CD8-positive, alpha-beta memory T cell (primary cell): ENCODE results near the gene HTR3B. TPM values are rescaled to one million over a fixed set of nuclear protein-coding genes. Genes with fewer than 3 reads are reported as not detected.
"Not testable (repeated sequence)": the region's sequence is repeated elsewhere in the genome, so short reads cannot be mapped to it uniquely, and the experiment has no call there.

Experiments
- CTCF ChIA-PET: fragments of 350-600 bp; sonication (Branson Sonifier 250); formaldehyde crosslinking; loops from one replicate; lab custom pipeline; 2021; ENCODE audit warnings: antibody characterized with exemption; lab: Charles Lee
- POLR2A ChIA-PET: fragments of 350-600 bp; sonication (Branson Sonifier 250); formaldehyde crosslinking; loops from one replicate; lab custom pipeline; 2021; ENCODE audit warnings: antibody characterized with exemption; lab: Charles Lee
- DNase-seq, 5 donors: peaks; one replicate each; pipeline versions ENCODE4 v3.0.0 to v3.0.0-alpha.2; 2020 to 2022; ENCODE audit warnings: mixed read lengths in 1 of 5
- H3K27ac ChIP-seq: one replicate; pipeline ENCODE4 v1.7.0; 2013; ENCODE audit warnings: low read depth, mild to moderate bottlenecking, low read length, moderate library complexity
- H3K27me3 ChIP-seq: 2 replicates; pipeline ENCODE4 v1.7.0; 2013; ENCODE audit warnings: low read length, mild to moderate bottlenecking; ENCODE audit not compliant: insufficient read depth, poor library complexity, severe bottlenecking
- H3K36me3 ChIP-seq: 2 replicates; pipeline ENCODE4 v1.7.0; 2013; ENCODE audit warnings: mild to moderate bottlenecking, low read length, moderate library complexity; ENCODE audit not compliant: insufficient read depth
- H3K4me1 ChIP-seq: 2 replicates; pipeline ENCODE4 v1.7.0; 2013; ENCODE audit warnings: mild to moderate bottlenecking, low read length, moderate library complexity; ENCODE audit not compliant: insufficient read depth
- H3K4me3 ChIP-seq: 2 replicates; pipeline ENCODE4 v1.7.0; 2013; ENCODE audit warnings: mild to moderate bottlenecking, low read length
- H3K9me3 ChIP-seq: 2 replicates; pipeline ENCODE4 v1.7.0; 2013; ENCODE audit warnings: mild to moderate bottlenecking, low read length
- H3K27ac Mint-ChIP-seq, 8 donors: one replicate each; pipeline ENCODE4 v1.8.0; 2020 to 2021; ENCODE audit warnings: mixed read lengths in 8 of 8, mild to moderate bottlenecking in 6 of 8, inconsistent platforms in 3 of 8, moderate library complexity in 3 of 8
- H3K27me3 Mint-ChIP-seq, 2 donors: one replicate each; pipeline ENCODE4 v1.8.0; 2020 to 2021; ENCODE audit warnings: mixed read lengths in 2 of 2, mild to moderate bottlenecking in 1 of 2, moderate library complexity in 1 of 2
- H3K36me3 Mint-ChIP-seq, 3 donors: one replicate each; pipeline ENCODE4 v1.8.0; 2020 to 2021; ENCODE audit warnings: mixed read lengths in 3 of 3, inconsistent platforms in 1 of 3, mild to moderate bottlenecking in 1 of 3
- H3K4me1 Mint-ChIP-seq, 3 donors: one replicate each; pipeline ENCODE4 v1.8.0; 2020 to 2021; ENCODE audit warnings: mixed read lengths in 3 of 3, inconsistent platforms in 1 of 3, mild to moderate bottlenecking in 1 of 3
- H3K4me3 Mint-ChIP-seq, 7 donors: one replicate each; pipeline ENCODE4 v1.8.0; 2020 to 2021; ENCODE audit warnings: mixed read lengths in 7 of 7, mild to moderate bottlenecking in 6 of 7, moderate library complexity in 4 of 7, inconsistent platforms in 2 of 7
- H3K9me3 Mint-ChIP-seq, 5 donors: one replicate each; pipeline ENCODE4 v1.8.0; 2020 to 2022; ENCODE audit warnings: mixed read lengths in 5 of 5, mild to moderate bottlenecking in 3 of 5, moderate library complexity in 2 of 5, inconsistent platforms in 1 of 5
- polyA plus RNA-seq: library from polyadenylated mRNA; unstranded; fragments of 300-500 nt; fragmentation: Illumina TruSeq; gene quantifications from one replicate; pipeline ENCODE4 v1.2.3, GENCODE V29; 2021
- total RNA-seq, 2 experiments: library from RNA; stranded (reverse); gene quantifications; one replicate each; pipeline ENCODE4 v1.2.3, GENCODE V29; 2021

Gene HTR3B
- total and polyA plus RNA-seq, 3 experiments from 2014 or later: not detected

GRCh38 chr11:113932788-113933187 is 28.2 kb downstream of the HTR3B start:
- Histone ChIP-seq H3K36me3 (no peaks in the 10 kb centered on the region), H3K4me1 (no peaks in the 10 kb centered on the region), H3K27me3 (no peaks in the 10 kb centered on the region), H3K4me3 (no peak overlapping the region), H3K27ac (no peak overlapping the region), H3K9me3 (no peaks in the 10 kb centered on the region)
- CTCF ChIA-PET: no interaction called here
- H3K27me3 Mint-ChIP-seq: peaks cover 23 to 47% of the 10 kb centered on the region in 2 donors
- POLR2A ChIA-PET: no interaction called here
- no peak for DNase-seq
- no peaks in the 10 kb centered on the region for H3K36me3 Mint-ChIP-seq
- H3K4me1 Mint-ChIP-seq: peaks cover 5 to 9% (median 9%) of the 10 kb centered on the region in 3 donors
- no peak overlapping the region for H3K27ac Mint-ChIP-seq
- H3K9me3 Mint-ChIP-seq: no peaks in the 10 kb centered on the region
- H3K4me3 Mint-ChIP-seq: no peak overlapping the region

DNA sequence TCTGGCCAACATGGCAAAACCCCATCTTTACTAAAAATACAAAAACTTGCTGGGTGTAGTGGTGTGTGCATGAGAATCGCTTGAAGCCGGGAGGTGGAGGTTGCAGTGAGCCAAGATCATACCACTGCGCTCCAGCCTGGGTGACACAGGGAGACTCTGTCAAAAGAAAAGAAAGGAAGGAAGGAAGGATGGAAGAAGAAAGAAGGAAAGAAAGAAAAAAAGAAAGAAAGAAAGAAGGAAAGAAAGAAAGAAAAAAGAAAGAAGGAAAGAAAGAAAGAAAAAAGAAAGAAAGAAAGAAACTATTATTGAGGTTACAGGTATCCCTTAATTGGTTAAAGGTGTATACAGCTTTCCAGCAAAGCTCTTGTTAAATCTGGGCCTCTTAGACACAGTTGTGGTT is 29.6 kb downstream of the HTR3B start:
- H3K27me3 Mint-ChIP-seq: peaks cover 18 to 41% of the 10 kb centered on the region in 2 donors
- H3K9me3 Mint-ChIP-seq, H3K27ac ChIP-seq, H3K27me3 ChIP-seq, H3K4me3 Mint-ChIP-seq, CTCF ChIA-PET, H3K4me3 ChIP-seq, H3K36me3 Mint-ChIP-seq, H3K36me3 ChIP-seq, DNase-seq, H3K9me3 ChIP-seq, H3K27ac Mint-ChIP-seq, H3K4me1 Mint-ChIP-seq, POLR2A ChIA-PET, H3K4me1 ChIP-seq: not testable (repeated sequence)

- no peaks in the 10 kb centered on the region for H3K36me3 ChIP-seq
- no peak overlapping the region for H3K4me3 ChIP-seq
- Mint-ChIP-seq H3K27ac (peak overlapping the region in 1 of 8 donors; percentile 14), H3K4me1 (peaks cover 5 to 9% (median 9%) of the 10 kb centered on the region in 3 donors), H3K27me3 (peaks cover 16 to 41% of the 10 kb centered on the region in 2 donors), H3K36me3 (peaks cover 0 to 2% (median 0%) of the 10 kb centered on the region in 3 donors), H3K9me3 (no peaks in the 10 kb centered on the region), H3K4me3 (no peak overlapping the region)
- no peaks in the 10 kb centered on the region for H3K27me3 ChIP-seq
- no peak for DNase-seq
- H3K9me3 ChIP-seq: no peaks in the 10 kb centered on the region
- ChIA-PET CTCF (no interaction called here), POLR2A (no interaction called here)
- H3K4me1 ChIP-seq: no peaks in the 10 kb centered on the region
- H3K27ac ChIP-seq: no peak overlapping the region
These were observed 30.2 kb downstream of the HTR3B start for GRCh38 chr11:113934761-113935160.

DNA sequence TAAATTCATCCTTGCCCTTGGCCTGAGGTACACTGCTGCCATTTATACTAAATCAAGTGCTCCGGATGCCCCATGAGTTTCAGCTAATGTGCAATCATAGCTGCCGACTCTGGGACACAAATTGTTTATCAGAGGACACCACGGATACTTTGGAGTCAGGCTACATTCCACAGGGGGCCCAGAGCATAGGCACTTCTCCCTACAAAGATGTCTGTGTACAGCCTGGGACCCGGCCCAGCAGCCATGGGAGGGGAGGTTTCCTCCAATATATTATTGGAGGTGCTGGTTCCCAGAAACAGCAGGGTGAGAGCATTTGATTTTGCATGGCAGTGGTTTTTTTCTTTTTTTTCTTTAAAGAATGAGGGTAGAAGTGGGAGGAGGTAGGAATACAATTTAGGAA is 31.3 kb downstream of the HTR3B start:
- H3K36me3 ChIP-seq: no peaks in the 10 kb centered on the region
- H3K27ac Mint-ChIP-seq: no peak overlapping the region
- POLR2A ChIA-PET: no interaction called here
- no peaks in the 10 kb centered on the region for H3K9me3 Mint-ChIP-seq
- H3K4me3 ChIP-seq: no peak overlapping the region
- no peak overlapping the region for H3K27ac ChIP-seq
- no peak for DNase-seq
- H3K4me3 Mint-ChIP-seq: no peak overlapping the region
- no peaks in the 10 kb centered on the region for H3K9me3 ChIP-seq
- H3K27me3 Mint-ChIP-seq: peaks cover 9 to 38% of the 10 kb centered on the region in 2 donors
- H3K36me3 Mint-ChIP-seq: peaks cover 0 to 2% (median 0%) of the 10 kb centered on the region in 3 donors
- H3K4me1 ChIP-seq: no peaks in the 10 kb centered on the region
- no peaks in the 10 kb centered on the region for H3K27me3 ChIP-seq
- CTCF ChIA-PET: no interaction called here
- H3K4me1 Mint-ChIP-seq: peaks cover 5 to 9% (median 9%) of the 10 kb centered on the region in 3 donors

DNA sequence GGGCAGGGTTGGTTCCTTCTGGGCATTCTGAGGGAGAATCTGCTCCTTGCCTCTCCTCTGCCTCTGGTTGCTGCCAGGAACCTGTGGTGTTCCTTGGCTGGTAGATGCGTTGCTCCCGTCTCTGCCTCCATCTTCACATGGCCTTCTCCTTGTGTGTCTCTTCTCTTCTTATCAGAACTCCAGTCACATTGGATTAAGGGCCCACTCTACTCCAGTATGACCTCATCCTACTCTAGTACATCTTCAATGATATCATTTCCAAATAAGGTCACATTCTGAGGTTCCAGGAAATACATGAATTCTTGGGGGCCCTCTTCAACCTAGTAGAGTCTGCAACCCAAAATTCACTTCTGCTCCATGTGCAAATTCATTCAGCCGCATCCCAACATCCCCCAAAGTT is 33.3 kb downstream of the HTR3B start:
- no peaks in the 10 kb centered on the region for H3K9me3 ChIP-seq
- CTCF ChIA-PET: no interaction called here
- H3K36me3 ChIP-seq: no peaks in the 10 kb centered on the region
- H3K36me3 Mint-ChIP-seq: peaks cover 0 to 2% (median 0%) of the 10 kb centered on the region in 3 donors
- DNase-seq: no peak
- H3K27ac ChIP-seq: no peak overlapping the region
- POLR2A ChIA-PET: no interaction called here
- H3K27me3 ChIP-seq: no peaks in the 10 kb centered on the region
- H3K27ac Mint-ChIP-seq: no peak overlapping the region
- no peak overlapping the region for H3K4me3 ChIP-seq
- peaks cover 5 to 9% (median 9%) of the 10 kb centered on the region in 3 donors for H3K4me1 Mint-ChIP-seq
- H3K27me3 Mint-ChIP-seq: peaks cover 9 to 23% of the 10 kb centered on the region in 2 donors
- no peaks in the 10 kb centered on the region for H3K4me1 ChIP-seq
- H3K9me3 Mint-ChIP-seq: no peaks in the 10 kb centered on the region
- H3K4me3 Mint-ChIP-seq: no peak overlapping the region

DNA sequence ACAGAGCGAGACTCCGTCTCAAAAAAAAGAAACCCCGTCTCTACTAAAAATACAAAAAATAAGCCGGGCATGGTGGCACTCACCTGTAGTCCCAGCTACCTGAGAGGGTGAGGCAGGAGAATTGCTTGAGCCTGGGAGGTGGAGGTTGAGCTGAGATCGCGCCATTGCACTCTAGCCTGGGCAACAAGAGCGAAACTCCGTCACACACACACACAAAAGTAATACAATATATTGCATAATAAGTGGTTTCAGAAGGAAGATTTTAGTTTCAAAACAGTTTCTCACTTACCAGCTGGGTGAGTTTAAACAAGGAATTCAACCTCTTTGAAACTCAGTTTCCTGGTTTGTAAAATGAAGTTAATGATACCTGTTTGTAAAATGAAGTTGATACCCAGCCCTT is 37.7 kb downstream of the HTR3B start:
- Histone ChIP-seq H3K9me3 (no peaks in the 10 kb centered on the region), H3K27ac (no peak overlapping the region), H3K36me3 (no peaks in the 10 kb centered on the region), H3K4me1 (no peaks in the 10 kb centered on the region), H3K4me3 (no peak overlapping the region), H3K27me3 (no peaks in the 10 kb centered on the region)
- H3K27ac Mint-ChIP-seq: no peak overlapping the region
- ChIA-PET CTCF (interaction anchor here (1.0 kb wide), 1 partner anchor 12 kb away, joined by 3 read pairs; no protein-coding TSS in a partner anchor), POLR2A (no interaction called here)
- H3K9me3 Mint-ChIP-seq: peaks cover 0 to 2% (median 0%) of the 10 kb centered on the region in 5 donors
- DNase-seq: no peak
- no peaks in the 10 kb centered on the region for H3K4me1 Mint-ChIP-seq
- H3K4me3 Mint-ChIP-seq: no peak overlapping the region
- peaks cover 0 to 2% (median 0%) of the 10 kb centered on the region in 3 donors for H3K36me3 Mint-ChIP-seq
- H3K27me3 Mint-ChIP-seq: peaks cover 6 to 23% of the 10 kb centered on the region in 2 donors

DNA sequence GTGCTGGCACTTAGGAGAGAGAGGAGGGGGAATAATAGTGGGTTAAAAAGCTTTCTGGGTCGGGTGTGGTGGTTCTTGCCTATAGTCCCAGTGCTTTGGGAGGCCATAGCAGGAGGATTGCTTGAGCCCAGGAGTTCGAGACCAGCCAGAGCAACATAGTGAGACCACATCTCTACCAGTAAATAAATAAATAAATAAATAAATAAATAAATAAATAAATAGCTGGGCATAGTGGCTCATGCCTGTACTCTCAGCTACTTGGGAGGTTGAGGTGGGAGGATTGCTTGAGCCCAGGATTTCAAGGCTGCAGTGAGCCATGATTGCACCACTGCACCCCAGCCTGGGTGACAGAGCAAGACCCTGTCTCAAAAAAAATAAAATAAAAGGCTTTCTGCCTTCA is 41.6 kb downstream of the HTR3B start:
- H3K4me3 ChIP-seq, H3K36me3 Mint-ChIP-seq, H3K27me3 ChIP-seq, H3K4me3 Mint-ChIP-seq, H3K9me3 ChIP-seq, CTCF ChIA-PET, H3K27ac ChIP-seq, H3K4me1 ChIP-seq, H3K36me3 ChIP-seq, POLR2A ChIA-PET, H3K4me1 Mint-ChIP-seq, DNase-seq, H3K27ac Mint-ChIP-seq, H3K9me3 Mint-ChIP-seq: not testable (repeated sequence)
- H3K27me3 Mint-ChIP-seq: peaks cover 14 to 36% of the 10 kb centered on the region in 2 donors

GRCh38 chr11:113947994-113948393 is 43.4 kb downstream of the HTR3B start:
- H3K27me3 Mint-ChIP-seq: peaks cover 23 to 53% of the 10 kb centered on the region in 2 donors
- ChIA-PET CTCF (no interaction called here), POLR2A (no interaction called here)
- peaks cover 0 to 2% (median 0%) of the 10 kb centered on the region in 5 donors for H3K9me3 Mint-ChIP-seq
- DNase-seq: no peak
- no peaks in the 10 kb centered on the region for H3K4me1 ChIP-seq
- H3K27ac Mint-ChIP-seq: no peak overlapping the region
- H3K27ac ChIP-seq: no peak overlapping the region
- H3K4me3 Mint-ChIP-seq: no peak overlapping the region
- no peaks in the 10 kb centered on the region for H3K36me3 Mint-ChIP-seq
- H3K9me3 ChIP-seq: no peaks in the 10 kb centered on the region
- H3K4me1 Mint-ChIP-seq: no peaks in the 10 kb centered on the region
- H3K36me3 ChIP-seq: no peaks in the 10 kb centered on the region
- H3K27me3 ChIP-seq: no peaks in the 10 kb centered on the region
- no peak overlapping the region for H3K4me3 ChIP-seq
